H9 (cell line): ENCODE results near the gene LST1. TPM values are rescaled to one million over a fixed set of nuclear protein-coding genes. Genes with fewer than 3 reads are reported as not detected.

Experiments
- DNase-seq: peaks from one replicate; pipeline ENCODE4 v3.0.0-alpha.2; 2017
- H2AFZ ChIP-seq: one replicate; pipeline ENCODE4 v1.6.1; 2013; ENCODE audit warnings: mild to moderate bottlenecking, low read length, control low read depth, moderate library complexity
- H2AK5ac ChIP-seq: 2 replicates; pipeline ENCODE4 v1.6.1; 2013; ENCODE audit warnings: low read length, control low read depth, mixed read lengths; ENCODE audit not compliant: insufficient read length
- H2BK120ac ChIP-seq: one replicate; pipeline ENCODE4 v1.6.1; 2013; ENCODE audit warnings: low read depth, mild to moderate bottlenecking, low read length, control low read depth, inconsistent platforms; ENCODE audit not compliant: poor library complexity, severe bottlenecking
- H2BK12ac ChIP-seq: 2 replicates; pipeline ENCODE4 v1.6.1; 2013; ENCODE audit warnings: low read length, control low read depth, mixed read lengths, low read depth; ENCODE audit not compliant: insufficient read length
- H2BK15ac ChIP-seq: 2 replicates; pipeline ENCODE4 v1.6.1; 2013; ENCODE audit warnings: low read depth, low read length, control low read depth
- H2BK20ac ChIP-seq: one replicate; pipeline ENCODE4 v1.6.1; 2013; ENCODE audit warnings: low read depth, mild to moderate bottlenecking, low read length, control low read depth, inconsistent platforms; ENCODE audit not compliant: poor library complexity, severe bottlenecking
- H2BK5ac ChIP-seq: 2 replicates; pipeline ENCODE4 v1.6.1; 2013; ENCODE audit warnings: low read length, control low read depth, mixed read lengths; ENCODE audit not compliant: insufficient read length
- H3K14ac ChIP-seq: 2 replicates; pipeline ENCODE4 v1.6.1; 2013; ENCODE audit warnings: low read length, control low read depth; ENCODE audit not compliant: insufficient read depth
- H3K18ac ChIP-seq: 2 replicates; pipeline ENCODE4 v1.6.1; 2013; ENCODE audit warnings: low read depth, mild to moderate bottlenecking, mixed read lengths, low read length, control low read depth; ENCODE audit not compliant: insufficient read length
- H3K23ac ChIP-seq: 2 replicates; pipeline ENCODE4 v1.6.1; 2013; ENCODE audit warnings: low read length, control low read depth, mixed read lengths, low read depth; ENCODE audit not compliant: insufficient read length
- H3K23me2 ChIP-seq: 2 replicates; pipeline ENCODE4 v1.6.1; 2013; ENCODE audit warnings: low read depth, mild to moderate bottlenecking, mixed read lengths, low read length, control low read depth; ENCODE audit not compliant: insufficient read length, poor library complexity, severe bottlenecking
- H3K27ac ChIP-seq: 2 replicates; pipeline ENCODE4 v1.5.1; 2013; ENCODE audit warnings: low read length, control low read depth, mixed read lengths, low read depth; ENCODE audit not compliant: insufficient read length
- H3K27me3 ChIP-seq: 2 replicates; pipeline ENCODE4 v1.6.1; 2013; ENCODE audit warnings: low read length, control low read depth, inconsistent platforms; ENCODE audit not compliant: insufficient read depth
- H3K4ac ChIP-seq: 2 replicates; pipeline ENCODE4 v1.6.1; 2013; ENCODE audit warnings: low read depth, mild to moderate bottlenecking, control low read depth, inconsistent platforms, low read length, moderate library complexity
- H3K4me1 ChIP-seq: 2 replicates; pipeline ENCODE4 v1.6.1; 2013; ENCODE audit warnings: low read length, control low read depth, inconsistent platforms; ENCODE audit not compliant: insufficient read depth
- H3K4me2 ChIP-seq: 2 replicates; pipeline ENCODE4 v1.6.1; 2013; ENCODE audit warnings: low read length, control low read depth, mixed read lengths; ENCODE audit not compliant: insufficient read length, insufficient read depth
- H3K56ac ChIP-seq: 2 replicates; pipeline ENCODE4 v1.6.1; 2013; ENCODE audit warnings: low read depth, mild to moderate bottlenecking, mixed read lengths, low read length, control low read depth; ENCODE audit not compliant: insufficient read length
- H3K79me1 ChIP-seq: 2 replicates; pipeline ENCODE4 v1.6.1; 2013; ENCODE audit warnings: low read depth, mild to moderate bottlenecking, moderate library complexity, low read length, control low read depth, inconsistent platforms; ENCODE audit not compliant: insufficient read depth, poor library complexity, severe bottlenecking
- H3K79me2 ChIP-seq: 2 replicates; pipeline ENCODE4 v1.6.1; 2013; ENCODE audit warnings: low read length, control low read depth, inconsistent platforms; ENCODE audit not compliant: insufficient read depth
- H3K9ac ChIP-seq: 2 replicates; pipeline ENCODE4 v1.6.1; 2013; ENCODE audit warnings: low read length, control low read depth, mixed read lengths; ENCODE audit not compliant: insufficient read length; ENCODE audit errors: extremely low read depth
- H3K9me3 ChIP-seq: one replicate; pipeline ENCODE4 v1.6.1; 2013; ENCODE audit warnings: low read depth, low read length, inconsistent platforms; ENCODE audit not compliant: control insufficient read depth
- H3T11ph ChIP-seq: one replicate; pipeline ENCODE4 v1.6.1; 2013; ENCODE audit warnings: mild to moderate bottlenecking, low read length, control low read depth, inconsistent platforms
- H4K20me1 ChIP-seq: one replicate; pipeline ENCODE4 v1.6.1; 2013; ENCODE audit not compliant: control insufficient read depth, insufficient read length, insufficient read depth
- H4K5ac ChIP-seq: 2 replicates; pipeline ENCODE4 v1.6.1; 2013; ENCODE audit warnings: low read depth, mild to moderate bottlenecking, mixed read lengths, low read length, control low read depth; ENCODE audit not compliant: insufficient read length
- H4K8ac ChIP-seq: replicated peaks from 2 replicates; pipeline ENCODE4 v1.6.1; 2013; ENCODE audit warnings: low read length, control low read depth, mixed read lengths, low read depth; ENCODE audit not compliant: insufficient read length
- H4K91ac ChIP-seq: 2 replicates; pipeline ENCODE4 v1.6.1; 2013; ENCODE audit warnings: low read depth, mild to moderate bottlenecking, moderate library complexity, mixed read lengths, low read length, control low read depth; ENCODE audit not compliant: insufficient read length
- H3K27ac Mint-ChIP-seq, 3 experiments: 2 replicates in 2 of 3; 3 replicates in 1 of 3; pipeline ENCODE4 v1.8.0; 2020 to 2021; ENCODE audit warnings: mixed read lengths in 3 of 3, mild to moderate bottlenecking in 1 of 3, moderate library complexity in 1 of 3
- H3K27me3 Mint-ChIP-seq: 2 replicates; pipeline ENCODE4 v1.8.0; 2021; ENCODE audit warnings: low read depth, mild to moderate bottlenecking, moderate library complexity, mixed read lengths
- H3K36me3 Mint-ChIP-seq, 3 experiments: 2 replicates in 2 of 3; 3 replicates in 1 of 3; pipeline ENCODE4 v1.8.0; 2020 to 2021; ENCODE audit warnings: low read depth in 3 of 3, mixed read lengths in 3 of 3; ENCODE audit not compliant: insufficient read depth in 1 of 3
- H3K4me1 Mint-ChIP-seq, 2 experiments: 2 replicates each; pipeline ENCODE4 v1.8.0; 2020; ENCODE audit warnings: mixed read lengths in 2 of 2
- H3K4me3 Mint-ChIP-seq, 2 experiments: 2 replicates in 1 of 2; 3 replicates in 1 of 2; pipeline ENCODE4 v1.8.0; 2020 to 2021; ENCODE audit warnings: mild to moderate bottlenecking in 2 of 2, mixed read lengths in 2 of 2, moderate library complexity in 1 of 2
- H3K9me3 Mint-ChIP-seq, 2 experiments: 2 replicates in 1 of 2; 3 replicates in 1 of 2; pipeline ENCODE4 v1.8.0; 2020; ENCODE audit warnings: mild to moderate bottlenecking in 2 of 2, mixed read lengths in 2 of 2, moderate library complexity in 1 of 2
- WGBS: extraction: QIAGEN DNeasy Blood & Tissue Kit; methylation state at CpG from one replicate; pipeline ENCODE4 v1.1.7; 2013; ENCODE audit warnings: missing lambda C conversion rate, low lambda C conversion rate, mixed read lengths; ENCODE audit not compliant: insufficient read length; ENCODE audit errors: extremely low coverage; 5-methylcytosine and 5-hydroxymethylcytosine counted together
- total RNA-seq: library from RNA; stranded (reverse); gene quantifications from 2 replicates; pipeline ENCODE4 v1.2.1, GENCODE V29; 2021
- TF ChIP-seq, protein P1 (sequence below): fragments of 200-600 bp; sonication (generic); conservative IDR thresholded peaks from 3 replicates; pipeline ENCODE4 v1.8.0; 2021; ENCODE audit warnings: antibody characterized with exemption, mild to moderate bottlenecking

LST1 gene
- total RNA-seq, 1 experiment from 2014 or later = not detected

DNA sequence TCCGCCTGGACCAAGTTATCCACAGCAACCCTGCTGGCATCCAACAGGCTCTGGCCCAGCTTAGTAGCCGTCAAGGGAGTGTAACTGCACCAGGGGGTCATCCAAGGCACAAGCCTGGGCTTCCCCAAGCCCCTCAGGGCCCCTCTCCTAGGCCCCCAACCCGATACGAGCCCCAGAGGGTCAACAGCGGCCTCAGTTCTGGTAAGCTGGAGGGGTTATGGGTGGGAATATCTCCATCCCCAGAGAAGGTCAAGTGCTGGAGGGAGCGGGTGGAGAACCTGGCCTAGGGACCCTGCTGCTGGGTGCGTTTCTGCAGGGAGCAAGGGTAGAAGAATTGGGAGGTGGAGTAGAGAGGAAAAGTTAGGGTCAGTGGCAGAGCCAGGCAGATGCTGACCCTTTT lies 47.4 kb downstream of the LST1 start:
- Mint-ChIP-seq H3K4me3 (no peak overlapping the region; a peak in 1 of 5 replicates), H3K27me3 (no peaks in the 10 kb centered on the region), H3K4me1 (0 out of 4 replicates have a peak, but pooled peaks cover 0 to 3% of the 10 kb centered on the region in 2 experiments), H3K36me3 (peaks cover 71 to 98% (median 95%) of the 10 kb centered on the region in 3 experiments), H3K9me3 (no peaks in the 10 kb centered on the region), H3K27ac (peak overlapping the region in 1 of 3 experiments; percentile 93; a peak in 1 of 7 replicates)
- H3K18ac ChIP-seq = no peak overlapping the region
- no peak overlapping the region for H2AK5ac ChIP-seq
- no peaks in the 10 kb centered on the region for H3K79me2 ChIP-seq
- H2BK15ac ChIP-seq = no peak overlapping the region
- no peak for DNase-seq
- H2BK20ac ChIP-seq = no peak overlapping the region
- no CpG with 5 or more reads among the region's 7 CpGs for WGBS
- no peak overlapping the region for H3K56ac ChIP-seq
- H3K27ac ChIP-seq = no peak overlapping the region
- H3K4me2 ChIP-seq = no peak overlapping the region
- H3K4ac ChIP-seq = no peak overlapping the region
- H3K9me3 ChIP-seq = no peaks in the 10 kb centered on the region
- no peak overlapping the region for H4K91ac ChIP-seq
- no peak overlapping the region for H2BK12ac ChIP-seq
- H3K9ac ChIP-seq = no peak overlapping the region
- no peaks in the 10 kb centered on the region for H3K27me3 ChIP-seq
- TF ChIP-seq, protein P1, sequence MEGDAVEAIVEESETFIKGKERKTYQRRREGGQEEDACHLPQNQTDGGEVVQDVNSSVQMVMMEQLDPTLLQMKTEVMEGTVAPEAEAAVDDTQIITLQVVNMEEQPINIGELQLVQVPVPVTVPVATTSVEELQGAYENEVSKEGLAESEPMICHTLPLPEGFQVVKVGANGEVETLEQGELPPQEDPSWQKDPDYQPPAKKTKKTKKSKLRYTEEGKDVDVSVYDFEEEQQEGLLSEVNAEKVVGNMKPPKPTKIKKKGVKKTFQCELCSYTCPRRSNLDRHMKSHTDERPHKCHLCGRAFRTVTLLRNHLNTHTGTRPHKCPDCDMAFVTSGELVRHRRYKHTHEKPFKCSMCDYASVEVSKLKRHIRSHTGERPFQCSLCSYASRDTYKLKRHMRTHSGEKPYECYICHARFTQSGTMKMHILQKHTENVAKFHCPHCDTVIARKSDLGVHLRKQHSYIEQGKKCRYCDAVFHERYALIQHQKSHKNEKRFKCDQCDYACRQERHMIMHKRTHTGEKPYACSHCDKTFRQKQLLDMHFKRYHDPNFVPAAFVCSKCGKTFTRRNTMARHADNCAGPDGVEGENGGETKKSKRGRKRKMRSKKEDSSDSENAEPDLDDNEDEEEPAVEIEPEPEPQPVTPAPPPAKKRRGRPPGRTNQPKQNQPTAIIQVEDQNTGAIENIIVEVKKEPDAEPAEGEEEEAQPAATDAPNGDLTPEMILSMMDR = no peak
- no peak overlapping the region for H2AFZ ChIP-seq
- no peaks in the 10 kb centered on the region for H3K23me2 ChIP-seq
- no peak overlapping the region for H2BK120ac ChIP-seq
- H4K20me1 ChIP-seq = peaks cover 2% of the 10 kb centered on the region
- H4K5ac ChIP-seq = no peak overlapping the region
- no peak overlapping the region for H4K8ac ChIP-seq
- H2BK5ac ChIP-seq = no peak overlapping the region
- H3K79me1 ChIP-seq = no peaks in the 10 kb centered on the region
- H3K4me1 ChIP-seq = no peaks in the 10 kb centered on the region
- no peak overlapping the region for H3K14ac ChIP-seq
- no peak overlapping the region for H3K23ac ChIP-seq
- no peak overlapping the region for H3T11ph ChIP-seq
